Stimulated activated CD4-positive, alpha-beta T cell treated with anti-CD3 and anti-CD28 coated beads, TNF-alpha, amount 100 ng/mL, for 24 hours (primary cell): ENCODE measurements around the gene ZIC4.

Source experiments
- DNase-seq, 3 experiments: peaks; one replicate each; pipeline ENCODE4 v3.0.0-alpha.2; 2020; ENCODE audit warnings: low read depth in 3 of 3

ZIC4 gene

DNA sequence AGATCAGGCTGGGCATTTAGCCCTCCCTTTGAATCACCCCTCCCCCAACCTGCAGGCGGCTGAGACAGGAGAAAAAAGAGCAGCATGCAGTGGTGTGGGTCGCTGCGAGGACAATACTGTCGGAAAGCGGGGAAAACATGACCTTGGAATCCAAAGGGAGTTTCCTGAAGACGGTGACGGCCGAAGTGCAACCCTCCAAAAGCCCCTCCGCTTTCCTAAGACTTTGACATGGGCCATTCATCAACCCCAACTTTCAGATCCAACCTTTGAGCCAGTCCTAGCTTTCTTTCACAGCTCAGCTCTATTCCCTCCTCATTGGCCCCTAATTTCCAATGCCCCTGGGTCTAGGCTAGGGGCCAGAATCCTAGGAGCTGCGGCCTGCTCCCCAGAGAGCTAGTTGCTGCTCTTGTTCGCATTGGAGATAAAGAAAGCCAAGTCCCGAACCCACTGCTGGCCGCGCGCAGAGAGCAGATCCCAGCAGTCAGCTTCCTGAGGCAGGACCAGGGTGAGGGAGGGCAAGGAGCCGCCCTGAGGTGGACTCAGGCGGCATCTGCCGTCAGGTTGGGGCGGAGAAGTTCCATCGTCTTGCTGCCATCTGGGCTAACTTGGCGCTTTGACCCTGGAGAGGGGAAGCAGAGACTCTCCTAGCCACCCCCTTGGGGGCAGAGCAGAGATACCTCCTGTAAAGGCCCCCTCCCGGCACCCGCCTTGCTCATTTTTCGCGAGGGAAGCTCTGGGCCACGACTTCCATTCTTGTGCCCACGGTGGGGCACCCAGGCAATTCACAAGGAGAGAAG is 914 bp downstream of the ZIC4 start:
- DNase-seq, result no peak

DNA sequence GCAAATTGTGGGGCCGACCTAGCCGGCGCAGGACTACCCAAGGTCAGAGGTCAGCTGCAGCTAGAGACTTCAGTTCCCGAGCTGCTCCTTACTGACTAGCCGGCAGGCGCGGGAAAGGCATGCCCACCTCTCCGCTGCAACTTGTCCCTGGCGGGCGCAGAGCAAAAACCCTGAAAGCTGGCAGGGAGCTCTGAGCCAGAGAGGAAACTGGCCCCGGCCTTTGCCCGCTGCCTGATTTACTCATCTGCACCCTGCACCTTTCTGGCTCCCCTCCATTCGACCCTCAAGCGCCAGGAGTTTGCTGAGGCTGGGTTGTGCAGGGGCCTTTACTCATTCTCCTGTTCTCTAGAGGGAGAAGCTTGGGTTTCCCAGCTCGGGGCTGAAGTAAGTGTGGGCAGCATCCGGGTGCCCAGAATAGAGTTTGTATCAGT is 1.5 kb downstream of the ZIC4 start:
- DNase-seq, result no peak

DNA sequence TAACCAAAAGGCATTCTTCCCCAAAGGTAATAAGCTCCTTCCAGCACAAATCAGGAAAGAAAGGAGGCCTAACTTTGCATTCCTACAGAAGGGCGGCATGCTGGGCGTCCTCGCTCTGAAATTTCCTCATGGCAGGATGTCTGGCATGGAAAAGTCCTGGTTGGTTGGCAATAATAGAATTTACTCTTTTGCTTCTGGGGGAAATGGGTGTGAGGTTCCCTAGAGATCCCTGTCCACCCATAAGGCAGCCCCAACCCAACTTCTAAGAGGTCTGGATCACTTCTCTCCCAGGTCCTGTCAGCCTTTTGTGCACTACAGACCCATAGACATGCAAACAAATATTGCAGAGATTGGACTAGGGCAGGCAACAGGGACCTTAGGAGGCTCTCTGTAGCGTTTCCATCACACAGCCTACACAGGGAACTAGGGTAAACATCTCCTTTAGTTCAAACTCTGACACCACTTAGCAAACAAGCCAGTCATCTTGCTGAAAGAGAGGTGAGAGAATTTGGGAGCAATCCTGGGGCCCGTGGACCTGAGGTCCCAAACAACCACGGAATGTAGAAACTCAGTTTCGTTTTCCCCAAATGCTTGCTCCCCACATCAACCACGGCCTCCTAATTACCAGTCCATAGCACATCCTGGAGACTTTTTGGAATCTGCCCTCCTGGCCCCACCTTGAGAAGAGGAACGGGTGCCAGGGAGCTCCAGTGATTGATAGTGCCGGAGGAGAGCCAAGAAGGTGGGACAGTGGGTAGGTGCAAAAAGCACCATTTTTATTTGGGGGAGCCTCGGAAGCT is 2.1 kb downstream of the ZIC4 start:
- no peak for DNase-seq

- no peak for DNase-seq
Observed at GRCh38 chr3:147403511-147403910, 2.8 kb downstream of the ZIC4 start.

DNA sequence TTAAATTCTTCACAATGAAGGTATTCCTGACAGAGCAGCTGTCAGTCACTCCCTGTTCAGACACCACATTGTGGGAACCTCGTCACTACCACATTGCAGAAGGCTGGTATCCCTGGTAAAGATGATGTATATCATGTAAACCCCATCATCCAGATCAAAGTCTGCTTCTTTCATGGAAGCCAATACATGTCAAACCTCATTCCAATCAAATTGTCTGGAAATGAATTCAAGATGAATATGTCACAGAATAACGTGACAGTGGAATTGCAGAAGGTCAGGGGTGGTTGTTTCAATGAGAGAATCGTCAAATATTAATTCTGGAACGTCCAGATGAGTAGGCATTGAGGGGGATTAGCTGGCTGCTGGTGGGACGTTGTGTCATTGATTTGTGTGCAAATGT is 4.2 kb downstream of the ZIC4 start:
- no peak for DNase-seq

DNA sequence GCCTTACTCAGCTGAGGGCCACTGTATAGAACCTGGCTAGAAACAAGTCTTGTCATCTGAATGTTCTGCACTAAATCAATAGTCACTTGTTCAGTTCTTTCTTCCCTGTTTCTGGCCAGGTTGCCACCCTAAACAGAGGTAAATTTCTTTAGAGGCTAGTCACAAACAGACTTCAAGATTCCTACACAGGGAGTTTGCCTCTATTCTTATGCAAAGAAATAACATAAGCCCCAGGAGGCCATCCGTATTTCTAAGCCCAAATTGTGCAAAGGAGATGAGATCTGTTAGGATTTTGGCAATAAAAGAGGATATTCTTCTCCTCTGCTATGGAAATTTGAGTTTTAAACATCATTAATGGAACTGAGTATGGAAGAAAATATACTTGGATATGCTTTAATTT is 4.9 kb downstream of the ZIC4 start:
- DNase-seq, result no peak

DNA sequence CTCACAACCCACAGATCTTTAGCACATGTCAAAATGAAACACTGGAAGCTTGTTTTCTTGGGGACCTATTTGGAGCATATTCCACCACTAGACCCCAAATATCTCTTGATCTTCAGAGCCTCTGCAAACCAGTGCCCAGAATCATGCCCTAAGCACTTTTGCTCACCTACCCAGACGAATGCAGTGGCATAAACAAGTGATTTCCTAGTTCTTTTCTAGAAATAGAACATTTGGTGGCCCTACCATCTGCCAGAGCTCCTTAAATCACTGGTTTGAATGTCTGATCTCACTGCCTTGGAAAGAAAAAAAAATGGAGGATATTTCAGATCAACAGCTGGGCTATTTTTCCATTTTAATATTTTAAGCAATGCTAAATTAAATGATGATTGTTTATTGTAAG is 5.3 kb downstream of the ZIC4 start:
- DNase-seq, result no peak

GRCh38 chr3:147400111-147400510 is 6.2 kb downstream of the ZIC4 start:
- no peak for DNase-seq

DNA sequence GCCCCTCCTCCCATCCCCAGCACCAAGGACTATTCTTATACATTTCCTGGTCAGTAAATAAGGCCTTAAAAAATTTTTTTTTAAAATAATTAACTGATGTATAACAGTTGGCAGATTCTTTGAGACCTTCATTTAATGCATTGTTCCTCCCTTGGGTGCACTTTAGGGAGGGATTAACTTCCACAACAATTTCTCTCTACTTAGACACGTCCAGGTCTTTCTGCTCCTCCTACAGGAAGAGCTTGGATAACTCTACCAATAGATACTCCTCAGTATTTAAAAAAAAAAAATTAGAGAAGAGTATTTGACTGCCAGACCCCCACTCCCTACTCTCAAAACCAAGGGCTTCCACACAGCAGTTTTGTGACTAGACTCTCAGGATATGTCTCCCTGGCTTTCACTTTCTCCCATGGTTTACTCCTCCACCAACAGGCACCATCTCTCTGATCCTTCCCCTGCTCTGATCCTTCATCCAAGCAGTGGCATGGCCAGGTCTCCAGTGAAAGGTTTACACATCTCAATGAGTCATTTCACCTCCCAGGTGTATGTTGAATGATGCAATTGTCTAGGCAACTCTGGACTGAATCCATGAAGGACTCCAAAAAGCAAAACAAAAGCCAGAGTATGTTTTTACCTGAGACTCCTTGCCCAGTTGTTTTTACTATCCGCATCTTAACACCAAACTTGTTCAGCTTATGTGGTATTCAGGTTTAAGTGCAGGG is 7.4 kb downstream of the ZIC4 start:
- no peak for DNase-seq

- DNase-seq, result no peak
Observed at GRCh38 chr3:147397875-147398812, 8.2 kb downstream of the ZIC4 start.

DNA sequence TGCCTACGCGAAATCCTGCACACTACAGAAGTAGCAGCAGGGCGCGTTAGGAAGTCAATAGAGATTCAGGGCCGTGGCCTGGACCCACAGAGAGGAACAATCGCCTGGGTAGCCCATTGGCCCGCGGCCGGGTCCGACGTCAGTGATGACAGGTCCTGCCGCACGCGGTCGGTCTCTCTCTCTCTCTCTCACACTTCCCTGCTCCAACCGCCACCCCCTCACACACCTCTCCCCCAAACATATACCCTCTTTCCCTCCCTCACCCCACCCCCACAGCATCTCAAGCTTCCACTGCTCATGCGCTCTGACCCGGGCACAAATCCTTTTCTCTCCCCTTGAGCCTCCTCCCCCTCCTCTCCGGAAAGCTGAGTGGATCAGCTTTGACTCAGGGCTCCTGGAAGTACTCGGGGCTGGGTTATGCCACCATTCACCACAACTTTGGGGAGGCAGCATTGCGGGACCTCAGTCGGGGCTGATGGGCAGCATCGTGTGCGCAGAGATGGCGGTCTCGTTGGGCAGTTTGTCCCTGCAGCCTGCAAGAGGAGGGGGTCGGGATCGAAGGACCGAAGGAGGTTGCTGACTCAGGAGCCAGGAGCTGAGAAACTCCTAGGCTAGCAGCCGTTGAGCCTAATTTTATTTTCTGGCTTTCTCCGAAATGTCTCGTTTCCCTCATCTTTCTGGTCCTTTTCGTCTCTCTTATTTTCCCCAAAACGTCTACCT is 9.0 kb downstream of the ZIC4 start:
- DNase-seq, result no peak

DNA sequence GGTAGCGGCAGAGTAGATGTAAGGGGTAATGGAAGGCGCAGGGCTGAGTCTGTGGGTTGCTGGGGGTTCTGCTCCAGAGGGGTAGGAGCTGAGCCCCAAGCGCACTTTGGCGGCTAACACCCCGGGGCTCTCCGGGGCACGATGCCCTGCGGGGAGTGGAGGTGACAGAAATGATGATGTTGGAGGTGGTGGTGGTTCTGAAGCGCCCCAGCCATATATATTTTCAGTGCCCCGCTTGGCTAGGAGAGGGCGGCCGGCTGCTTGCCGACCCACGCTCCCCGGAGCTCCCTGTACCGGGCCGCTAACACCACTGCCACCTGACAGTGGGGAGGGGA is 9.7 kb downstream of the ZIC4 start:
- DNase-seq, result no peak

DNA sequence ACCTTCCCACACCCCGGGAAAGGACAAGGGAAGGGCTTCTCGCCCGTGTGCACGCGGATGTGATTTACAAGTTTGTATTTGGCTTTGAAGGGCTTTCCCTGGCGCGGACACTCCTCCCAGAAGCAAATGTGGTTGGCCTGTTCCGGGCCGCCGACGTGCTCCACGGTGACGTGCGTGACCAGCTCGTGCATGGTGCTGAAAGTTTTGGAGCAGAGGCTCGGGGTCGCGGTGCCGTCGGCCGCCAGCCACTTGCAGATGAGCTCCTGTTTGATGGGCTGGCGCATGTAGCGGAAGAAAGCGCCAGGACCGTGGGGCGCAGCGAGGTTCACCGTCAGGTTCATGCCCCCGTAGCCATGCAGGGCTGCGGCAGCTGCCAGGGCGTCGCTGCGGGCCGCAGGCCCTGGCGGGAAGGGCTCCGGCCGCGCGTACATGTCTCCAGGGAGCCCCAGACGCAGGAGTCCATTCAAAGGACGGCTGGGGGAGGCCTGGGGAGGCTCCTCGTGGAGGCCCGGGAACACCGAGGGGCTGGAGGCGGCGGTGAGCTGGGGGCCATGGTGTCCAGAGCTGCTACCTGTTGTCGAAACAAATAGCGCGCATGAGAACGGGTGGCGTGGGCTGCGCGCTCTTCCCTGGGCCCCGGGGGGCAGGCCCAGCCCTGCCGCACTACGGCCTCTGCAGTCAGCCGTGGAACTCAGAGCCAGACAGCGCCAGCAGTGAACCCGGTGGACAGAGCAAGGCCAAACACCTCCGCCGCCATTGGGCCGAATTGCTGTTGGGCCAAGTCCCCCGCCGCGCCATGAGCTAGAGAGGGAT is 10.2 kb downstream of the ZIC4 start:
- no peak for DNase-seq

DNA sequence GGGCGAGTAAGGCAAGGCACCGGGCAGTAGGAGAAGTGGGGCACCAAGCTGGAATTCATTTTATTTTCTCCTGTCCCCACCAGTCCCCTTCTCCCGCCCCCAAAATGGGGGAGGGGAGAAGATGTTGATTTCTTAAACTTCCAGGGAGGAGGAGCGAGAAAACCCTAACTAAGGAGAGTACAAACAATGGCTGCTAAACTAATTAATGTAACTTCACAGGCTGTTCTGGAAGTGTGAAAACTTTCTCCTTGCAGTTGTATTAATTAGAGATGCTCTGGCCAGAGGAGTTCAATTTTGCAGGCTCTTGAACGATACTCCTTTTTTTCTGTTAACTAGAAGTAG is 11.5 kb downstream of the ZIC4 start:
- DNase-seq, result no peak

DNA sequence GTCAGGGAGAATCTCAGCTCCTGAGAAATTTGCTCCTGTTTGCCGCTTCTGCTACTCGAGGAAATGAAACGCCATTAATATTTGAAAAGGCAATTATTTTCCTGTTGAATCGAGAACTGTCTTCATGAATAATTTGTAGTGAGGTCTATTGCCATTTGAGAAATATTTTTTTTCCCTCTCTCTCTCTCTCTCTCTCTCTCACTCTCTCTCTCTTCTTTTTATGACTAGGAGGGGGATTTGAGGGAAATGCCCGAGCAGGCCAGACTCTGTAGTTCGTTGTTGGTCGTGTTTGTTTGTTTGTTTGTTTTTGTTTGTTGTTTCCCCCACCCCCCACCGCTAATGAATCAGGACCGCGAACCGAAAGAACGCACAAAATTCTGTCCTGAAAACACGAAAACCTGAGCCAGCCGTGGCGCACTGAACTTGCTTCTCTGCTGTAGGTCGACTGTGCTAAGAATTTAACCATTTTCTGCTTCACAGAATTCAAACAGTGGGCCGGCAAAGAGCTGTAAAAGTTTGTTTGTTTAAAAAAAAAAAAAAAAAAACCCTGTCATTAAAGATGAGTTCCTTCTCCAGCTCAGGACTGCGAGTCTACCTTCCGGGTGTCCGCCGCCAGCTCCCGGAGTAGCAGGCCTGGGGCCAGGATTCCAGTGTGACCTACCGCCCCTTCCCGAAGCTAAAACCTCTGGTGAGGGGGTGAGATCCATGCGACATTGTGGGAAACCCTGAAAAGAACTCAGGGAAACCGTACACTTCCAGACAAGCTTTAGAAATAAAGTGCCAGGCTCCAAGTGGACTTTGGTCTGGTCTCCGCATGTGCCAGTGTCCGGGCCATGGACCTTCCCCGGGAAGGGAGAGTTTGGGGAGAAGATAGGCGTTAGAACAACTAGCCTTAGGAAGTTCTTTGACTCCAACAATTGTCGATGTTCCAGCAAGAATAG is 12.1 kb downstream of the ZIC4 start:
- no peak for DNase-seq

- DNase-seq, result no peak
Observed at GRCh38 chr3:147393261-147393942, 12.9 kb downstream of the ZIC4 start.

DNA sequence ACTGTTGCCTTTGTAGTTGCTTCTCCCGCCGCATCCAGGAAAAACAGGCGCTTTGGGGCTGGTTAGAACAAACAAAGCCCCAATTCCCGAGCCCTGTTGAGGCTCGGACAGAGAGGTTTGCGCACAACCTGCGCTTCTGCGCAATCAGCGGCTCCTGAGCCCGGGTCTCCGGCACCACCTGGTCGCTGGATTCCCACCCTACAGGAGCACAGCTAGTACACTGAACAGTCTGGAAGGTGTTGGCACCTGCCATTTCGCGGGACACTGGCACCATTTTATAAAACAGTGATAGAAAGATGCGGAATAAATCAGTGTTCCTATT is 13.8 kb downstream of the ZIC4 start:
- no peak for DNase-seq

DNA sequence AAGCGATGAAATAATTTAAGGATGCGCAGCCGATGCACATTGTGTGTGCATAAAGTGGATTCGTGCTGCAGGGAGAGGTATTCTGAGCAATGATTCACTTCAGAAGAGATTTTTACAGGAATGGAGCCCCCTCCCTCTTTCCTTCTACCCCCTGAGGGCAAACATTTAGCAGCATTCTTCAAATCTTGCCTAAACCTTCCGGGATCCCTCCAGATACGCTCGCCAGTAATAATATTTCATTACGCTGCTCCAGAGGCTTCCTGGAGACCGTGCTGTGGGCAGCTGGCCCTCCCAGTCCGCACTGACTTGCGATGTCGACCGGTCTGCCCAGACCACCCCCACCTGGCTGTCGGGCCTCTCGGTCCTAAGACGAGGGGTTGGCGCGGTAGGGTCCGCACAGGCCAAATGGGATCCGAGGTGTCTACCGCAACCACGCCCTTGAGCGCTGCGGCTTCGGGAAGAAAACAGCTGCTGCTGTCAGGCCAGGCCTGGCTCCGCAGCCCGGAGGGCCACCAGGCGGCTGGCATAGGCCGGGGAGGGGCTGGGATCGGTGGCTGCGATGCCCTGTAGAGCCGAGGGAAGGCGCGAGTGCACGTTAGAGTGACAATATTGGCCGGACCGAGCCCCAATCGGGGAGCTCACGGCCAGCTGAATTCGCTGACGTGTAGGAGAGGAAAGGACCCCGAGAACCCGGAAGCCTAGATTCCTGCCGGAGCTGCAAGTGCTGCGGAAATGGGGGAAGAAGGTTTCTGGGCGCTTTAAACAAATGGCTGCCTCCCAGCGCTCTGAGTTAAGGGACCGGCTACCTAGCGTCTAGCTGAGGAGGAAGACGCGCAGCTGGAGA is 14.3 kb downstream of the ZIC4 start:
- DNase-seq, result no peak
